Activated CD4-positive, alpha-beta T cell treated with anti-CD3 and anti-CD28 coated beads, Interleukin-2, amount 50 U/mL, for 1 hour (primary cell): ENCODE measurements around the gene CDH13.

ENCODE experiments used
- DNase-seq: peaks from one replicate; pipeline ENCODE4 v3.0.0-alpha.2; 2020

The CDH13 gene

GRCh38 chr16:83393196-83393981 is 766.6 kb downstream of the CDH13 start:
- no peak for DNase-seq

GRCh38 chr16:83397601-83398291 is 771.0 kb downstream of the CDH13 start:
- DNase-seq = no peak

- DNase-seq = no peak
Observed at GRCh38 chr16:83400234-83400633, 773.5 kb downstream of the CDH13 start.

- DNase-seq = no peak
Observed at GRCh38 chr16:83402160-83402814, 775.5 kb downstream of the CDH13 start.

GRCh38 chr16:83402967-83403366 is 776.2 kb downstream of the CDH13 start:
- no peak for DNase-seq

- DNase-seq = no peak
Observed at GRCh38 chr16:83403761-83404160, 777.0 kb downstream of the CDH13 start.

- DNase-seq = no peak
Observed at GRCh38 chr16:83404261-83404660, 777.5 kb downstream of the CDH13 start.

GRCh38 chr16:83407928-83408327 is 781.2 kb downstream of the CDH13 start:
- DNase-seq = no peak

- DNase-seq = no peak
Observed at GRCh38 chr16:83409347-83409746, 782.6 kb downstream of the CDH13 start.

GRCh38 chr16:83418565-83418964 is 791.8 kb downstream of the CDH13 start:
- no peak for DNase-seq

GRCh38 chr16:83420206-83420760 is 793.5 kb downstream of the CDH13 start:
- no peak for DNase-seq

GRCh38 chr16:83433201-83433600 is 806.4 kb downstream of the CDH13 start:
- no peak for DNase-seq

GRCh38 chr16:83437036-83437435 is 810.3 kb downstream of the CDH13 start:
- DNase-seq = no peak

- DNase-seq = no peak
Observed at GRCh38 chr16:83438326-83438725, 811.6 kb downstream of the CDH13 start.

GRCh38 chr16:83439412-83439811 is 812.6 kb downstream of the CDH13 start:
- no peak for DNase-seq

- no peak for DNase-seq
Observed at GRCh38 chr16:83441517-83441916, 814.7 kb downstream of the CDH13 start.

GRCh38 chr16:83443972-83444371 is 817.2 kb downstream of the CDH13 start:
- DNase-seq = no peak

GRCh38 chr16:83447560-83447959 is 820.8 kb downstream of the CDH13 start:
- no peak for DNase-seq

GRCh38 chr16:83449861-83450260 is 823.1 kb downstream of the CDH13 start:
- no peak for DNase-seq

GRCh38 chr16:83453977-83454376 is 827.2 kb downstream of the CDH13 start:
- DNase-seq = no peak

- no peak for DNase-seq
Observed at GRCh38 chr16:83455716-83456115, 828.9 kb downstream of the CDH13 start.

- DNase-seq = no peak
Observed at GRCh38 chr16:83456934-83457333, 830.2 kb downstream of the CDH13 start.

- DNase-seq = no peak
Observed at GRCh38 chr16:83458612-83459011, 831.8 kb downstream of the CDH13 start.

GRCh38 chr16:83464991-83465390 is 838.2 kb downstream of the CDH13 start:
- DNase-seq = no peak
